Smooth muscle cell (in vitro differentiated cells): ENCODE results near the gene AGO3. TPM values are rescaled to one million over a fixed set of nuclear protein-coding genes. Genes with fewer than 3 reads are reported as not detected.

Source experiments
- DNase-seq: peaks from one replicate; lab custom pipeline; 2025; ENCODE audit not compliant: unreplicated experiment; lab: John Stamatoyannopoulos, UW
- H2AFZ ChIP-seq: fragments of 200-600 bp; sonication (generic); 2 replicates; pipeline ENCODE4 v1.6.0; 2016; ENCODE audit warnings: antibody characterized with exemption, low read depth, mild to moderate bottlenecking
- H3F3A ChIP-seq: fragments of 200-600 bp; sonication (generic); 2 replicates; pipeline ENCODE4 v1.6.0; 2017; ENCODE audit warnings: antibody characterized with exemption, low read depth
- H3K27ac ChIP-seq: fragments of 200-600 bp; sonication (generic); 2 replicates; pipeline ENCODE4 v1.5.1; 2016; ENCODE audit warnings: low read depth, mild to moderate bottlenecking
- H3K27me3 ChIP-seq: fragments of 200-600 bp; sonication (generic); 2 replicates; pipeline ENCODE4 v1.6.1; 2016; ENCODE audit warnings: low read depth, mild to moderate bottlenecking
- H3K36me3 ChIP-seq: fragments of 200-600 bp; sonication (generic); 2 replicates; pipeline ENCODE4 v1.5.1; 2016; ENCODE audit warnings: low read depth
- H3K4me1 ChIP-seq: fragments of 200-600 bp; sonication (generic); 2 replicates; pipeline ENCODE4 v1.5.1; 2016; ENCODE audit warnings: low read depth
- H3K4me2 ChIP-seq: fragments of 200-600 bp; sonication (generic); 2 replicates; pipeline ENCODE4 v1.6.0; 2016; ENCODE audit warnings: mild to moderate bottlenecking
- H3K4me3 ChIP-seq: fragments of 200-600 bp; sonication (generic); 2 replicates; pipeline ENCODE4 v1.5.1; 2016; ENCODE audit warnings: mild to moderate bottlenecking
- H3K79me2 ChIP-seq: fragments of 200-600 bp; sonication (generic); 2 replicates; pipeline ENCODE4 v1.6.0; 2016; ENCODE audit warnings: low read depth, mild to moderate bottlenecking
- H3K9ac ChIP-seq: fragments of 200-600 bp; sonication (generic); 2 replicates; pipeline ENCODE4 v1.6.0; 2016; ENCODE audit warnings: low read depth
- H3K9me3 ChIP-seq: fragments of 200-600 bp; sonication (generic); replicated peaks from 2 replicates; pipeline ENCODE4 v1.5.1; 2016; ENCODE audit warnings: low read depth
- H4K20me1 ChIP-seq: fragments of 200-600 bp; sonication (generic); 2 replicates; pipeline ENCODE4 v1.6.0; 2016; ENCODE audit warnings: low read depth
- CTCF ChIP-seq: fragments of 200-600 bp; sonication (generic); IDR thresholded peaks from 2 replicates; pipeline ENCODE4 v1.5.1; 2017; ENCODE audit warnings: borderline replicate concordance, mild to moderate bottlenecking, antibody characterized with exemption; ENCODE audit not compliant: insufficient read depth, poor library complexity, severe bottlenecking
- WGBS: methylation state at CpG from one replicate; pipeline ENCODE4 v1.1.7; 2016; ENCODE audit warnings: low lambda C conversion rate; 5-methylcytosine and 5-hydroxymethylcytosine counted together
- polyA plus RNA-seq: library from polyadenylated mRNA; unstranded; fragments of >200 nt; fragmentation: Nextera tagmentation; extraction: Ambion mirVana; gene quantifications from 2 replicates; pipeline ENCODE4 v1.2.1, GENCODE V29; 2016
- total RNA-seq: library from RNA; depleted of rRNA; stranded (reverse); fragments of >200 nt; gene quantifications from 2 replicates; pipeline ENCODE4 v1.2.3, GENCODE V29; 2014

The AGO3 gene
- total RNA-seq (22.6 and 31.6 TPM in 2 replicates), polyA plus RNA-seq (14.3 and 22.9 TPM in 2 replicates)

GRCh38 chr1:35930593-35931445, at the start of gene AGO3:
AGO3 (plus strand) TSS chr1:35931105; CDS start chr1:35931427, 322 bp downstream.
- Histone ChIP-seq H3K4me1 (peaks cover 39% of the 10 kb centered on the region), H3K27me3 (no peaks in the 10 kb centered on the region), H3K36me3 (no peaks in the 10 kb centered on the region), H3K9me3 (no peaks in the 10 kb centered on the region), H3K4me2 (peak within 1 kb of the TSS; percentile 99), H3K9ac (peak within 1 kb of the TSS; percentile 93), H3K79me2 (peaks cover 48% of the 10 kb centered on the region), H3K27ac (peak within 1 kb of the TSS; percentile 94), H2AFZ (peak within 1 kb of the TSS; percentile 42), H3F3A (no peaks in the 10 kb centered on the region), H3K4me3 (peak within 1 kb of the TSS; percentile 97), H4K20me1 (peaks cover 36% of the 10 kb centered on the region)
- WGBS = under 1% methylated on average over 104 of the region's 112 CpGs
- peak; percentile 61 for DNase-seq
- TF ChIP-seq CTCF = no peak

DNA sequence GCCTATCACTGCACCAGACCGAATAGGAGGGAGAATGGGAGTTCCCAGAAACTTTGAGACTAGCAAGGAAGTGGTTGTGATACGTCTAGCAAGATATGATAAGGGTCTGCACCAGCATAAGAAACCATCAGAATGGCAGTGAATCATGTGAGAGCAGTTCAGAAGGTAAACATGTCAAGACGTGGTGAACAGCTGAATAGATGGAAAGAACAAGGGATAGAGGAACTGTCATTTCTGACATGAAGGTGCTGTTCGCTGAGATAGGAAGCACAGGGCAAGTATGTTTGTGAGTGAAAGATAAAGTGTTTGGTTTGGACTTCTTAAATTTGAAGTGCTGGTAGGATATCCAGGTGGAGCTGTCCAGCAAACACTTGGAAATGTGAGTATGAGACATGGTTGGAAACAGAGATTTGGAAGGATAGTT, 49.0 kb upstream of the AGO3 start:
- Histone ChIP-seq H3K27me3 (no peaks in the 10 kb centered on the region), H3K27ac (no peak overlapping the region), H3K36me3 (no peaks in the 10 kb centered on the region), H3K79me2 (peaks cover 5% of the 10 kb centered on the region), H3K4me2 (no peak overlapping the region), H3K4me3 (no peak overlapping the region), H3K9me3 (no peaks in the 10 kb centered on the region), H3K4me1 (peaks cover 14% of the 10 kb centered on the region), H3F3A (peaks cover 6% of the 10 kb centered on the region), H4K20me1 (peaks cover 29% of the 10 kb centered on the region), H3K9ac (no peak overlapping the region), H2AFZ (no peak overlapping the region)
- WGBS = 83% methylated on average over 4 of the region's 4 CpGs
- no peak for DNase-seq
- no peak for TF ChIP-seq CTCF

DNA sequence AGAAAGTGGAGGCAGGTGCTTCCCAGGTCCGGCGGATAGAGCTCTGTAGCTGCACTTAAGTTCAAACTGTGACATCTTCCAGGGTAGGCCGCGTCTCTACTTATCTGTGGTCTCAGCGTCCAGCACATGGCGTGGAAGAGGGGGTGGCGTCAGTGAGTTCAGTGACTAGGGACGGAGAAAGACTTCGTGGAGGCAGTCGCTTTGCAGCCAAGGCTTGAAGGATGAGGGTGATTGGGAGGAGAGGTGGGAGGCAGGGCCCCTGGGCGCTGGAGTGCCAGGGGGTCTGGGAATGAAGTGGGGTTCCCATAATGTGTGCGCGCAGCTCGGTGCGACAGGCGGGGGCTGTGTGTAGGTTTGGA, 48.3 kb upstream of the AGO3 start:
- H3K9me3 ChIP-seq = no peaks in the 10 kb centered on the region
- H3F3A ChIP-seq = peaks cover 6% of the 10 kb centered on the region
- WGBS = 60% methylated on average over 16 of the region's 16 CpGs
- no peak overlapping the region for H3K9ac ChIP-seq
- peak overlapping the region; percentile 62 for H2AFZ ChIP-seq
- H4K20me1 ChIP-seq = peaks cover 36% of the 10 kb centered on the region
- peak overlapping the region; percentile 100 for H3K4me2 ChIP-seq
- no peak overlapping the region for H3K27ac ChIP-seq
- H3K4me1 ChIP-seq = peaks cover 21% of the 10 kb centered on the region
- TF ChIP-seq CTCF = no peak
- no peaks in the 10 kb centered on the region for H3K27me3 ChIP-seq
- no peaks in the 10 kb centered on the region for H3K36me3 ChIP-seq
- H3K79me2 ChIP-seq = peaks cover 5% of the 10 kb centered on the region
- H3K4me3 ChIP-seq = peak overlapping the region; percentile 100
- no peak for DNase-seq
